Keratinocyte (primary cell): ENCODE measurements around the gene EYS.

ENCODE experiments used
- EZH2 ChIP-seq: IDR thresholded peaks from one replicate; pipeline ENCODE4 v1.6.1; 2012; ENCODE audit warnings: inconsistent platforms, mild to moderate bottlenecking, low read length, moderate library complexity
- TF ChIP-seq, protein P1 (sequence below), 3 experiments: IDR thresholded peaks in 1 of 3; conservative IDR thresholded peaks in 1 of 3; optimal IDR thresholded peaks in 1 of 3; 2 replicates in 2 of 3; 3 replicates in 1 of 3; pipeline versions ENCODE3 to v1.5.1; 2011; ENCODE audit warnings: low read length in 3 of 3, mild to moderate bottlenecking in 3 of 3, moderate library complexity in 2 of 3, control low read depth in 1 of 3, inconsistent platforms in 1 of 3; ENCODE audit not compliant: insufficient read depth in 2 of 3; ENCODE audit errors: extremely low read depth in 1 of 3

DNA sequence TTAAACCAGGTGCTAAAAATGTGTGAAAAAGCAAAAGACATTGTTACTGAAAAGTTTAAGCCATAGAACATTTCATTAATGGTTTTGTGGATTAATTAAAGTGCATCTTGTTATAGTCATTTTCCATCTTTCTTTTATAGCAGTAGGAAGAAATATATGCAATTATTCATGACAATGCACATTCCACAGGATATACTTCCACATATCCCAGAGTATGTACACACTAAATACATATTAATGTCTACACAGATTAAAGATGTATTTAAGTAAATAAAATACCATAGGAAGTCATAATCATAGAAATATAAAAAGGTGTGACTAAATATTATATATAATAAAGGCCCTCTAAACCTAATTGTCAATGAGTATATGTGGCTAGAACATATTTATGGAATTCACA, 1492.7 kb downstream of the EYS start:
- TF ChIP-seq, protein P1, sequence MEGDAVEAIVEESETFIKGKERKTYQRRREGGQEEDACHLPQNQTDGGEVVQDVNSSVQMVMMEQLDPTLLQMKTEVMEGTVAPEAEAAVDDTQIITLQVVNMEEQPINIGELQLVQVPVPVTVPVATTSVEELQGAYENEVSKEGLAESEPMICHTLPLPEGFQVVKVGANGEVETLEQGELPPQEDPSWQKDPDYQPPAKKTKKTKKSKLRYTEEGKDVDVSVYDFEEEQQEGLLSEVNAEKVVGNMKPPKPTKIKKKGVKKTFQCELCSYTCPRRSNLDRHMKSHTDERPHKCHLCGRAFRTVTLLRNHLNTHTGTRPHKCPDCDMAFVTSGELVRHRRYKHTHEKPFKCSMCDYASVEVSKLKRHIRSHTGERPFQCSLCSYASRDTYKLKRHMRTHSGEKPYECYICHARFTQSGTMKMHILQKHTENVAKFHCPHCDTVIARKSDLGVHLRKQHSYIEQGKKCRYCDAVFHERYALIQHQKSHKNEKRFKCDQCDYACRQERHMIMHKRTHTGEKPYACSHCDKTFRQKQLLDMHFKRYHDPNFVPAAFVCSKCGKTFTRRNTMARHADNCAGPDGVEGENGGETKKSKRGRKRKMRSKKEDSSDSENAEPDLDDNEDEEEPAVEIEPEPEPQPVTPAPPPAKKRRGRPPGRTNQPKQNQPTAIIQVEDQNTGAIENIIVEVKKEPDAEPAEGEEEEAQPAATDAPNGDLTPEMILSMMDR (optimal IDR thresholded peaks at IDR 0.05 in 1 of 3, IDR thresholded peaks at IDR 0.05 in 1 of 3, conservative IDR thresholded peaks at IDR 0.05 in 1 of 3; ENCODE audit: extremely low read depth in 1 of 3, insufficient read depth in 2 of 3, low read length in 3 of 3) = no peak
- no peak for TF ChIP-seq EZH2
